KOPT-K1 (cell line): ENCODE measurements around the gene PLD1.

Experiments used
- H3K27ac ChIP-seq: fragments of 200-600 bp; sonication (generic); 2 replicates; pipeline ENCODE4 v1.5.1; 2016; ENCODE audit warnings: antibody characterized with exemption, mild to moderate bottlenecking, low read depth, low read length; ENCODE audit not compliant: poor library complexity, severe bottlenecking
- H3K36me3 ChIP-seq: fragments of 200-600 bp; sonication (generic); 2 replicates; pipeline ENCODE4 v1.5.1; 2017; ENCODE audit warnings: antibody characterized with exemption, mild to moderate bottlenecking, low read length, moderate library complexity; ENCODE audit not compliant: insufficient read depth
- H3K9me3 ChIP-seq: fragments of 200-600 bp; sonication (generic); 2 replicates; pipeline ENCODE4 v1.5.1; 2017; ENCODE audit warnings: antibody characterized with exemption, low read length, mild to moderate bottlenecking; ENCODE audit not compliant: insufficient read depth, poor library complexity, severe bottlenecking

PLD1 gene

DNA sequence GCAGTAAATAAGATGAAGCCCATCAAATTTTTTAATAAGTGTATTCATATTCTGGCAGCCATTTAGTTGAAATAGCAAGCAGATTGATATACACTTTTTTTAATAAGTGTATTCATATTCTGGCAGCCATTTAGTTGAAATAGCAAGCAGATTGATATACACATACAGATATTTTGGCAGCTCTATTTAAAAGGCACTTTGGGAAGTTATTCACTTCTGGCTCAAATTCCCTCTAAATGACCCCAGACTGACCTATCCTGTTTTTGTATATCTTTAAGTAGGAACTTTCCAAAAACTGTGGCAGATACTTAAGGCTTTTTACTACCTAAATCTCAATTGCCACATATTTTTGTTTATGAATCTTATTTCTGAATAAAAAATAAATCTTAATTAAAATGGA, 122.3 kb downstream of the PLD1 start:
- no peaks in the 10 kb centered on the region for H3K36me3 ChIP-seq
- no peaks in the 10 kb centered on the region for H3K9me3 ChIP-seq
- H3K27ac ChIP-seq = no peak overlapping the region

DNA sequence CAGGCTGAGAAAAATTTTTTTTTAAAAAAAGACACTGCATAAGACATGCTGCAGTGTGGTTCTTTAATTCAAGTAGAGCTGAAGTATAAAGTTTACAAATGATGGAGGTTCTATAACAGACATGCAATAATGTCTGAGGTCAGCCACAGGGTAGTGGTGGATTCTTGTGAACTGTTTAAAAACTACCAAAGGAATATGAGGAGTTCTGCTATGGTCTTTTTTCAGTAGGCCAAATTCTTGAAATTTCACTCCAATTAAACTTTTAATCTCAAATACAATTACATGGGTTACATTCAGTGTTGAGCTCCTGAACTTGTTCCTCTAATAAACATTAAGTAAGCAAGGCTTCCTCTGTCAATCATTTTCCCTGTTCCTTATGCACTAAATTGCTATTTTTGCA, 122.7 kb downstream of the PLD1 start:
- no peaks in the 10 kb centered on the region for H3K36me3 ChIP-seq
- H3K9me3 ChIP-seq = no peaks in the 10 kb centered on the region
- H3K27ac ChIP-seq = no peak overlapping the region

DNA sequence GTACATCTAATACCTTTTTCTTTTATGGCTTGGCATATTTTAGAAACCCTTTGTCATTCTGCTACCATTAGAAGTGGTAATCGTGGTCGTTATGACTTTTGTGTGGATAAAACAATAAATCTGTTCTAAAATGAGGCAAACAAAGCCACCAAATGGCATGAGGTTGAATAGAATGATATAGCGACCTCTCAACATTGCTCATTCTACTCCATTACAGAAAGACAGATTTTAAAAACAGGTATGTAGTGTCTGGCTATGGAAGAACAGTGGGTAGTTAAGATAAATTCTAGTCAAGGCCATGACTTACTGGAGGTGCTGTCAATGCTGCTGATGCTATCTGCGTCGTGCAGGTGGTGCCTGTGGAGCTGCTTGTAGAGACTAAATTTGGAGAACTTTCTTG, 123.2 kb downstream of the PLD1 start:
- H3K9me3 ChIP-seq = no peaks in the 10 kb centered on the region
- H3K36me3 ChIP-seq = no peaks in the 10 kb centered on the region
- no peak overlapping the region for H3K27ac ChIP-seq

DNA sequence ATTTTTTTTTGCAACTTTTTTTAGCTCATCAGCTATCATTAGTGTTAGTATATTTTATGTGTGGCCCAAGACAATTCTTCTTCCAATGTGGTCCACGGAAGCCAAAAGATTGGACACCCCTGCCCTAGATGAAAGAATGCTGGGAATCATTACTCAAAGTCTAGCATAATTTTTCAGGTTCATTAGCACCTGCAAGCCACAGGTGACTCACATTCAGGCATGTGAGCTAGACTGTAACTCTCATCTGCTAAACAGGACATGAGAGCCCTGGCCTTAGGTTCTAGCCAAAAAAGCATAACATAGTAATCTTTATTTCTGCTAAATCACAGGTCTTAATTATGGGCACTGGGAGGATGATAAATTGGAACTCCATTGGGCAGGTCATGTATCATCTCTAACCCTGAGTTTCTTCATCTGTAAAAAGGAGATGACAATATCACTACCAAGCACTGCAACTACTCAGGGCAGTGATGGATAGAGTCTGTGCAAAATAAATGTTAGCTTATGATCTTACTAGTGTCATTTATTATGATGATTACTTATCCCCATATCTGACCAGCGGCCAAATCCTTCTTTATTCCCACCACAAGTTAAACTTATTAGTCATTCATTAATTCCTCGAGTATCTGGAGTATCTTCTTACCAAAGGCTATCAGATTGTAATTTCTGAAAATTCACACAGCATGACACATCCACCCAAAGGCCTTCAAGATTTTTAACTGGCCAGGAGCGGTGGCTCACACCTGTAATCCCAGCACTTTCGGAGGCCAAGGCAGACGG, 125.0 kb downstream of the PLD1 start:
- no peaks in the 10 kb centered on the region for H3K36me3 ChIP-seq
- H3K9me3 ChIP-seq = no peaks in the 10 kb centered on the region
- H3K27ac ChIP-seq = no peak overlapping the region

DNA sequence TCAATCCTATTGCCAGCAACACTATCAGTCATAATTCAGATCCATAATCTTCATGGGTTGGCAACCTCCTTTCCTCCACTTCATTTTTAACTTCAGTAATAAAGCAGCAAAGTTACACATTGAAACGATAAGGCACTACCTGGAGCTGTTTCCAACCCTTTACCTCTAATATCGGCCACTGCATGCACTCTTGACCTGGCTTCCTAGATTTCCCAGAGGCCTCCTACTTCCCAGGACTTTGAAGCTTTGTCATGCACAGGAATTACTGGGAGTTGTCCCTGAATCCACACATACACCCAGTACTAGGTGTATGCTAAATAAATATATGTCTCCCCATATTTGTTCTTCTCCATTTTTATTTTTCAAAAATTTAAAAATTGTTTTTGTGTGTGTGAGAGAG, 126.1 kb downstream of the PLD1 start:
- no peaks in the 10 kb centered on the region for H3K36me3 ChIP-seq
- no peak overlapping the region for H3K27ac ChIP-seq

DNA sequence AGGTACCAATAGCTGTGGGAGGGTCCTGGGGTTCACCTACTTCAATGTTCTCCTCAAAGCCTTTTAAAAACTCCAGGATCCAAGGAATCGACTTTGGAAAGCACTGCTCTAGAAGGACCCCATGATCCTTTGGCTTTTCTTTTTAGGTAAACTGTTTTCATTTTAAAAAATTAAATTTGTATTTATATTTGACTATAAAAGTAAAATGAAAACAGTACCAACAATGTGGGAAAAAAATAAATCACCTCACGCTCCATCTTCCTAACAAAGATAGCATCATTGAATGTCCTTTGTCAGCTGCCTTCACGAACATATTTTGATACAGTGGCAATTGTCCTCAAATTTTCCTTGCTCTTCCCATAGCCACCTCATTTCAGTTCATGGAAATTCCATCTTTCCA, 127.5 kb downstream of the PLD1 start:
- H3K9me3 ChIP-seq = no peaks in the 10 kb centered on the region
- H3K36me3 ChIP-seq = no peaks in the 10 kb centered on the region
- no peak overlapping the region for H3K27ac ChIP-seq

More for the DNA sequence above, 126.1 kb downstream of the PLD1 start:
- no peaks in the 10 kb centered on the region for H3K9me3 ChIP-seq

DNA sequence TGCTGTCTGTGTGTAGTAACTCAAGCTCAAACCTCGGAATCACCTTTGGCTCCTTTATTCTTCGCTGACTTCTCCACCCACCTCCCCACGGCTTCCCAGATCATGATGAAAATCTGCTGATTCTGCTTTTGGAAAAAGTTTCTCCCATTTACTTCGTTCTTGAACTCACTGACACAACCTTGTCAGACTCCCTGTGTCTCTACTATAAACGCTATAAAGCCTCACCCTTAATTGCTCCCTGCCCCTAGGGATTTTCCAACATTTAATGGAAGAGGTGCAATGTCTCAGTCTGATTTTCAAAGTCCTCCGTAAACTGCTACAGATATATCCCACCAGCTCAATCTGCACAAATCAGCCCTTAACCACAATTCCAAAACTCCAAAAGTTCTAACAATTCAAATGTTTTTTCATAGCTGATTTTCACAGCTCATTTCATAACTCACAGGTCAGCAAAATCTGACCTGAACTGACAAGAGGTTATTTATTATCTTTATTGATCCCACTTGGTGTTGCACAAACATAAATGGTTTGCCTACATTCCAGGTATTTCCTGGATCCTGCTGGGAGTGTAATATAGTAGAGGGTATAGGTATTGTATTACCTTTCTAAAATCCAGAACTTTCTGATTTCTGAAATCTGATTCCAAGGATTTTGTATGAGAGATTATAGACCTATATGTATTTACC, 129.4 kb downstream of the PLD1 start:
- H3K27ac ChIP-seq = no peak overlapping the region
- H3K36me3 ChIP-seq = no peaks in the 10 kb centered on the region
- no peaks in the 10 kb centered on the region for H3K9me3 ChIP-seq

DNA sequence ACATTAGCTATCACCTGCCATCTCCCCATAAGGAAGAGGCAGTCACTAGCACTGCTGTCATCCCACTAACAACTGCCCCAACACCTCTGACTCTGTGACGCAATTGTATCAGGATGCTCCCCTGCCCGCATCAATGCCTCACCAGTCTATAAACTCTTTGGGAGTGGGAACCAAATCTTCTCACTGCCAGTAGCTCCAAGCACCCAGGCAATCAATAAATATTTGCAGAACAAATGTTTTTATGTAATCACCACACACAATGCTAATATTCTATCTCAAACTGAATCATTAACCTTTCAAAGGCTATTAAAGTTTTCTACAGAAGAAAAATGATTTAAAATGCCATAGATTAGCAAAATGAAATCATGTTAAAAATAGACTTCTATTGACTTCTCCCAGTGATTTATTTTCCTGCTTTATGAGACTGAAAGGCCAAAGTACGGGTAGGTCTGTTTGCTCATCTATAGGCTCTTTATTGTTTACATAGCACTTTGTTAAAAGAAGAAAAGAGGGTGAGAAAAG, 131.3 kb downstream of the PLD1 start:
- no peak overlapping the region for H3K27ac ChIP-seq
- no peaks in the 10 kb centered on the region for H3K9me3 ChIP-seq
- H3K36me3 ChIP-seq = no peaks in the 10 kb centered on the region

DNA sequence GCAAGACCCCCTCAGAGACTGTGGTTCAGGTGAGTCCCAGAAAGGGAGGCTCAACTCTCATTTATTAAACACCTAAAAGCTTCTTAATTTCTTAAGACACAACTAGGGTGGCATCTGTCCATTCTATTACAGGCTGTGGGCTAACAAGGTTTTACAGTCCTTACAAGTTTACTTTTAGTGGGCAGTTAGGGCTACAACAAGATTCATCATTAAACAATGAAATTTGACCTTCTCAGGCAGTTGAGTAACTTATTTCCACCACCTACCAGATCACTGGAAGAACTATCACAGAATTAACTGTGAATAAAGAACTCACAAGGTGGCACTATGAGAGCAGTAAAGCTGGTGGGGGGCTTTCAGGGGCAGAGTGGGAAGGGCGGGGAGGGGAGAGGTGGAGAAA, 132.6 kb downstream of the PLD1 start:
- no peak overlapping the region for H3K27ac ChIP-seq

DNA sequence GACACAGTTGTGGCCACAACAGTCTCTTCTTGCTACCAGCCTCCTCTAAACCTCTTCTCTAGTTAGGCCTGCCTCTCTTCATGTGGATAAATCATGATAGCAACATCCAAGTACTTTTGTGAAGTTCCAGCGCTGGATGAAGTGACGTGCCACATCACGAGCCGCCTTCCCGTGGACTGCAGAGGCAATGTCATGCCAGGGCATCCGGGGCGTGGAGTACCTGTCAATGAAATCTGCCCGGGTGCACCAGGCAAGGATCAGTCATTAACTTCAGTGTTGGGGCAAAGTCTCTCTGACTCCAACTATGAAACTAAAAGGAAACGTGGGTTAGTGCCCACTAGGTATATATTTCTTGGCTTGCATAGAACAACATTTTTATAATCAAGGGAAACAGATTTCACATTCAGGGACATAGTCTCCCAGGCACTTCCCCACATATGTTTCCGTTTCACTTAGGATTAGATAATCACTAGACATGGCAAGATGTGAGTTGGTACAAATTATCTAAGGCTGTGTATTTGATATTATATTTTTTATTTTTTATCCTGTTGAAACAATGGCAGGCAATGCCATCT, 133.6 kb downstream of the PLD1 start:
- H3K9me3 ChIP-seq = no peaks in the 10 kb centered on the region
- H3K36me3 ChIP-seq = no peaks in the 10 kb centered on the region
- H3K27ac ChIP-seq = no peak overlapping the region

More for the DNA sequence above, 132.6 kb downstream of the PLD1 start:
- Histone ChIP-seq H3K9me3 (no peaks in the 10 kb centered on the region), H3K36me3 (no peaks in the 10 kb centered on the region)

DNA sequence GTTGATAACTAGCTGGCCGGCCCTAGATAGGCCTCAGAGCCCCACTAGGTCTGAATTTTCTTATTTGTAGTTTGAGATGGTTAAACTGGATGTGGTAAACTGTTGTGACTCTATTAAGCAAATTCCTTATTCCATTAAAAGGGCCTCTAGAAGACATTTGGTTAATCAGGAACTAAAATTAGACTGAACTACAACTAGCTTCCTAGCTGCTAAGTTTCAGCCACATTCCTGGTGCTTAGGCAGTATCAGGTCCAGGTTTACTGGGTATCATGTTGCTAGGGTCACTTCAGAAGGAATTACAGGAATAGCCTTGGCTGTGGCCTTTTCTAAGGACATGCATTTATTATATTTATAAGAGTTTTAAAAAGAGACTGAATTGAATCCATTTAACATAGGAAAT, 136.3 kb downstream of the PLD1 start:
- H3K9me3 ChIP-seq = no peaks in the 10 kb centered on the region
- no peak overlapping the region for H3K27ac ChIP-seq
- no peaks in the 10 kb centered on the region for H3K36me3 ChIP-seq

DNA sequence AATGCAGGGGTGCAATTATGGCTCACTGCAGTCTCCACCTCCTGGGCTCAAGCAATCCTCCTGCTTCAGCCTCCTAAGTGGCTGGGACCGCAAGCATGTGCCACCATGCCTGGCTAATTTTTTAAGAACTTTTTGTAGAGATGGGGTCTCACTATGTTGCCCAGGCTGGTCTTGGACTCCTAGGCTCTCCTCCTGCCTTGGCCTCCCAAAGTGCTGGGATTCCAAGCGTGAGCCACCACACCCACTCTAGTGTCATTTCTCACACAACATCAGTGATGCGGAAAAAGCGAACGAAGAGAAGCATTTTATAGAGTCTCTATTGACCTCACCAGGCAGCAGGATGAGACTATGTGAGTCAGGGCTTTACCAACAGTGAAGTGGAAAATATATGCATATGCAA, 137.7 kb downstream of the PLD1 start:
- H3K27ac ChIP-seq = no peak overlapping the region
- H3K36me3 ChIP-seq = no peaks in the 10 kb centered on the region
- H3K9me3 ChIP-seq = no peaks in the 10 kb centered on the region

DNA sequence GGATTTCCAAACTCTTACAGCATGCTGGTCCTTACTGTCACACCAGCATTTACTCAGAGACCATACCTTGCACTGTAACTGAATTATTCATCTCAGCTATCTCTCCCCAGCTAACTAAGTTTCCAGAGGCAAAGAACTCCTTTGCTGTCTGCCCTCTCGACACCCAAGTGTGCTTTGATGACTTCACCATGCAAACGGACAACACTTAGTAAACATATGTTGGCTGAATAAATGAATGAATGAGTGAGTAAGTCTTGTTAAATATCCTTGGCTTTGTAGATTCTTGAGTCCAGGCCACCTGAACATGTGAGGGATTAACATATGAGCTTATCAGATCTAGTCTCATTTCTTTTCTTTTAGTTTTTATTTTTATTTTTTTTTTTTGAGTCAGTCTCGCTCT, 138.2 kb downstream of the PLD1 start:
- H3K27ac ChIP-seq = no peak overlapping the region
- H3K36me3 ChIP-seq = no peaks in the 10 kb centered on the region
- H3K9me3 ChIP-seq = no peaks in the 10 kb centered on the region

DNA sequence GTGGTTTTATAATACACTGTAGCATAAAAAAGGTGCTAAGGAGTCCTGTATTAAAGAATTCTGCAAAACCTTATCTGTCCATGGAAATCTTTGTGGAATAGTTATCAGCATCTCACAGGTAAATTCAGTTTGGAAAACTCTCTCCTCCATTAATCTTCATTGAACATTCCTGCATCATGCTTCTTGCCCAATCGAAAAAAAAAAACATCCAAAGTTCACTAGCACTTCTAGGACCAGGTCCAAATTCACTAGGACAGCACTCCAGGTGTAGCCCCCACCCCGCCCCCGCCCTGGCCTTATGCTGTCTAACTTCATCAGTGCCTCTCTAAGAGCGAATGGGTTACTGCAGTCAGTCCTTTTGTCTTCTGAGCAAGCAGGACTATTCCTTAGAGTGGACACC, 138.6 kb downstream of the PLD1 start:
- Histone ChIP-seq H3K36me3 (no peaks in the 10 kb centered on the region), H3K9me3 (no peaks in the 10 kb centered on the region)

DNA sequence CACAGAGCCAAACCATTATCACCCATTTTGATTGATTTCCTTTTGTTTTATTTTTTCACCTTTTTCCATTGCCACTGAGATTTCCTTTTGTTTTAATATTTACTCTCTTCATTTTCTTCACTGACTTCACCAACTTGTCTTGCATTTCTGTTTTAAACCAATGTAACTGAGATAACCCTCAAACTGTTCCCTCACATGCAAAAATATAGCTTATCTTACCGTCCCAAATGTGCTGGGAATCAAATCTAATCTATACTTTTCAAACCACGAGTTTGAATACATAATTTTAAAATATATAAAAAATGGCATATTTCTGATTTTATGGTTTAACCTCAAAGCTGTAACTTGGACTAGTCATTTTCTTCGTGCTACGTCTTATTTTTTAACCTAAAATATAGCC, 143.8 kb downstream of the PLD1 start:
- Histone ChIP-seq H3K27ac (no peak overlapping the region), H3K36me3 (no peaks in the 10 kb centered on the region), H3K9me3 (no peaks in the 10 kb centered on the region)

More for the DNA sequence above, 138.6 kb downstream of the PLD1 start:
- H3K27ac ChIP-seq = no peak overlapping the region
